DND-41 (cell line): ENCODE measurements around the gene IQCM.

Experiments used
- ATAC-seq: fragments of 200-7000 bp; cut with Tn5 transposase; 3 replicates; pipeline ENCODE4 v1.9.1; 2021; ENCODE audit warnings: low read depth; ENCODE audit not compliant: insufficient read depth
- DNase-seq: peaks from one replicate; pipeline ENCODE4 v3.0.0-alpha.2; 2020
- H2AFZ ChIP-seq: 2 replicates; pipeline ENCODE4 v1.6.0; 2012; ENCODE audit warnings: low read depth, low read length
- H3K27ac ChIP-seq: 2 replicates; pipeline ENCODE4 v1.5.1; 2012; ENCODE audit warnings: low read length, inconsistent platforms
- H3K27me3 ChIP-seq: fragments of 200-600 bp; sonication (generic); 2 replicates; pipeline ENCODE4 v1.6.0; 2012; ENCODE audit warnings: low read length, mild to moderate bottlenecking, inconsistent platforms; ENCODE audit not compliant: insufficient read depth, poor library complexity
- H3K36me3 ChIP-seq: 2 replicates; pipeline ENCODE4 v1.5.1; 2012; ENCODE audit warnings: low read length, inconsistent platforms; ENCODE audit not compliant: insufficient read depth
- H3K4me1 ChIP-seq: 2 replicates; pipeline ENCODE4 v1.5.1; 2012; ENCODE audit warnings: mild to moderate bottlenecking, low read length; ENCODE audit not compliant: insufficient read depth
- H3K4me2 ChIP-seq: 2 replicates; pipeline ENCODE4 v1.6.0; 2012; ENCODE audit warnings: mild to moderate bottlenecking, moderate library complexity, low read length, inconsistent platforms; ENCODE audit not compliant: insufficient read depth
- H3K4me3 ChIP-seq, 2 experiments: fragments of 200-600 bp in 1 of 2; shearing (Covaris generic) in 1 of 2; 2 replicates each; pipeline ENCODE4 v1.5.1; 2012 to 2016; ENCODE audit warnings: inconsistent platforms in 2 of 2, low read length in 2 of 2, mild to moderate bottlenecking in 2 of 2, low read depth in 1 of 2, moderate library complexity in 1 of 2
- H3K79me2 ChIP-seq: 2 replicates; pipeline ENCODE4 v1.6.0; 2012; ENCODE audit warnings: low read length, inconsistent platforms; ENCODE audit not compliant: insufficient read depth
- H3K9ac ChIP-seq: 2 replicates; pipeline ENCODE4 v1.6.0; 2012; ENCODE audit warnings: low read depth, mild to moderate bottlenecking, inconsistent platforms, low read length, moderate library complexity
- H3K9me3 ChIP-seq: 2 replicates; pipeline ENCODE4 v1.5.1; 2012; ENCODE audit warnings: low read length, moderate library complexity, mild to moderate bottlenecking, inconsistent platforms; ENCODE audit not compliant: insufficient read depth, severe bottlenecking
- H4K20me1 ChIP-seq: 2 replicates; pipeline ENCODE4 v1.6.0; 2012; ENCODE audit warnings: low read length; ENCODE audit not compliant: insufficient read depth
- CTCF ChIP-seq: IDR thresholded peaks from 2 replicates; pipeline ENCODE4 v1.5.1; 2012; ENCODE audit warnings: borderline replicate concordance, low read length, moderate library complexity, mild to moderate bottlenecking; ENCODE audit not compliant: poor library complexity, severe bottlenecking; ENCODE audit errors: extremely low read depth
- EZH2 ChIP-seq: IDR thresholded peaks from 3 replicates; pipeline ENCODE4 v1.6.1; 2012; ENCODE audit warnings: borderline replicate concordance, low read depth, mild to moderate bottlenecking, moderate library complexity, low read length, inconsistent platforms; ENCODE audit not compliant: severe bottlenecking

Gene IQCM

GRCh38 chr4:149443537-149443936 is 372.1 kb downstream of the IQCM start:
- DNase-seq = no peak
- Histone ChIP-seq H3K4me1 (no peaks in the 10 kb centered on the region), H3K79me2 (no peaks in the 10 kb centered on the region), H3K9ac (no peak overlapping the region), H4K20me1 (no peaks in the 10 kb centered on the region), H3K4me3 (no peak overlapping the region), H3K9me3 (no peaks in the 10 kb centered on the region), H3K36me3 (no peaks in the 10 kb centered on the region), H2AFZ (no peak overlapping the region), H3K4me2 (no peak overlapping the region), H3K27ac (no peak overlapping the region), H3K27me3 (no peaks in the 10 kb centered on the region)
- no peak for TF ChIP-seq EZH2
- TF ChIP-seq CTCF = no peak
- ATAC-seq = no peak

GRCh38 chr4:149441338-149441737 is 374.3 kb downstream of the IQCM start:
- ATAC-seq (no peak), DNase-seq (no peak)
- Histone ChIP-seq H3K4me3 (no peak overlapping the region), H3K4me2 (no peak overlapping the region), H3K79me2 (no peaks in the 10 kb centered on the region), H3K4me1 (no peaks in the 10 kb centered on the region), H3K27me3 (no peaks in the 10 kb centered on the region), H3K9ac (no peak overlapping the region), H3K36me3 (no peaks in the 10 kb centered on the region), H3K27ac (no peak overlapping the region), H2AFZ (no peak overlapping the region), H3K9me3 (no peaks in the 10 kb centered on the region), H4K20me1 (no peaks in the 10 kb centered on the region)
- no peak for TF ChIP-seq EZH2
- no peak for TF ChIP-seq CTCF

- no peak for ATAC-seq
- H3K27me3 ChIP-seq = no peaks in the 10 kb centered on the region
Measured at GRCh38 chr4:149426461-149426860, 389.2 kb downstream of the IQCM start.

More at GRCh38 chr4:149426461-149426860, 389.2 kb downstream of the IQCM start:
- DNase-seq = no peak
- no peak for TF ChIP-seq EZH2
- no peak for TF ChIP-seq CTCF
- Histone ChIP-seq H3K36me3 (no peaks in the 10 kb centered on the region), H3K27ac (no peak overlapping the region), H3K79me2 (no peaks in the 10 kb centered on the region), H3K9ac (no peak overlapping the region), H3K4me3 (no peak overlapping the region), H4K20me1 (no peaks in the 10 kb centered on the region), H2AFZ (no peak overlapping the region), H3K4me1 (no peaks in the 10 kb centered on the region), H3K9me3 (no peaks in the 10 kb centered on the region), H3K4me2 (no peak overlapping the region)
